Measurements from ENCODE around the gene ANTXR1. TPM values are rescaled to one million over a fixed set of nuclear protein-coding genes. Genes with fewer than 3 reads are reported as not detected.

The ANTXR1 gene
- total RNA-seq, 1 experiment from 2014 or later: 33.1 TPM

DNA sequence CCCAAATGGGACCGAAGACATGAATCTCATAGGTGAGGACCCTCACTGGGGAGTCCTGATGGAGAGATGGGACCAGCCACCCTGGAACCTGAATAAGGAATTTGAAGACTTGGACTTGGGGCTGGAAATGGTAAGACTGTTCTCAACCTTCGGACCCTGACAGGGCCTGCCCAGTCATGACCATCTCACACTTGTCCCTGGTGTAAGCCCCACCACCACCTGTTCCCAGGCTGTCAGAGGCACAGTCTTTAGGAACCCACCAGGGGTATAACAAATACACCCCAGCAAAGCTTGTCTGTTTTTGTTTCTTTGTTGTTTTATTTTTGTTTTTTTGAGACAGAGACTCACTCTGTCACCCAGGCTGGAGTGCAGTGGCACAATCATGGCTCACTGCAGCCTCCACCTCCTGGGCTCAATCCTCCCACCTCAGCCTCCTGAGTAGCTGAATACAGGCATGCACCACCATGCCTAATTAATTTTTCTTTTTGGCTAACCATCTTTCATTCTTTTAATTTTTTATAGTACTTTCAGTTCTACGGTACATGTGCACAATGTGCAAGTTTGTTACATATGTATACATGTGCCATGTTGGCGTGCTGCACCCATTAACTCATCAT lies 267.9 kb downstream of the ANTXR1 start:
- Mint-ChIP-seq H3K27ac (ENCODE audit: low read depth, unreplicated experiment) (no peak overlapping the region), H3K4me1 (ENCODE audit: insufficient read depth, unreplicated experiment) (no peaks in the 10 kb centered on the region), H3K27me3 (ENCODE audit: insufficient read depth, unreplicated experiment) (peaks cover 12% of the 10 kb centered on the region), H3K36me3 (ENCODE audit: insufficient read depth, unreplicated experiment) (no peaks in the 10 kb centered on the region), H3K9me3 (ENCODE audit: unreplicated experiment) (no peaks in the 10 kb centered on the region), H3K4me3 (ENCODE audit: unreplicated experiment) (no peak overlapping the region)
- ChIA-PET CTCF (no interaction called here), POLR2A (no interaction called here)
- intact Hi-C loops (cut with micrococcal nuclease): no loop called here
- DNase-seq (ENCODE audit: unreplicated experiment): no peak
- BruUV-seq (replicated peaks): no TSS peak
- TF ChIP-seq, protein P1, sequence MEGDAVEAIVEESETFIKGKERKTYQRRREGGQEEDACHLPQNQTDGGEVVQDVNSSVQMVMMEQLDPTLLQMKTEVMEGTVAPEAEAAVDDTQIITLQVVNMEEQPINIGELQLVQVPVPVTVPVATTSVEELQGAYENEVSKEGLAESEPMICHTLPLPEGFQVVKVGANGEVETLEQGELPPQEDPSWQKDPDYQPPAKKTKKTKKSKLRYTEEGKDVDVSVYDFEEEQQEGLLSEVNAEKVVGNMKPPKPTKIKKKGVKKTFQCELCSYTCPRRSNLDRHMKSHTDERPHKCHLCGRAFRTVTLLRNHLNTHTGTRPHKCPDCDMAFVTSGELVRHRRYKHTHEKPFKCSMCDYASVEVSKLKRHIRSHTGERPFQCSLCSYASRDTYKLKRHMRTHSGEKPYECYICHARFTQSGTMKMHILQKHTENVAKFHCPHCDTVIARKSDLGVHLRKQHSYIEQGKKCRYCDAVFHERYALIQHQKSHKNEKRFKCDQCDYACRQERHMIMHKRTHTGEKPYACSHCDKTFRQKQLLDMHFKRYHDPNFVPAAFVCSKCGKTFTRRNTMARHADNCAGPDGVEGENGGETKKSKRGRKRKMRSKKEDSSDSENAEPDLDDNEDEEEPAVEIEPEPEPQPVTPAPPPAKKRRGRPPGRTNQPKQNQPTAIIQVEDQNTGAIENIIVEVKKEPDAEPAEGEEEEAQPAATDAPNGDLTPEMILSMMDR (IDR thresholded peaks at IDR 0.05; ENCODE audit: unreplicated experiment): no peak

- ChIA-PET POLR2A (interaction anchor here (1.7 kb wide), 1 partner anchor 10 kb away, joined by 6 read pairs; no protein-coding TSS in a partner anchor), CTCF (interaction anchor here (0.5 to 1.3 kb wide), 3 partner anchors 9 to 126 kb away, joined by 3 to 5 read pairs (median 3); no protein-coding TSS in a partner anchor)
- intact Hi-C loops (cut with micrococcal nuclease): no loop called here
- Mint-ChIP-seq H3K4me1 (ENCODE audit: insufficient read depth, unreplicated experiment) (no peaks in the 10 kb centered on the region), H3K36me3 (ENCODE audit: insufficient read depth, unreplicated experiment) (no peaks in the 10 kb centered on the region), H3K9me3 (ENCODE audit: unreplicated experiment) (no peaks in the 10 kb centered on the region), H3K27ac (ENCODE audit: low read depth, unreplicated experiment) (no peak overlapping the region), H3K4me3 (ENCODE audit: unreplicated experiment) (no peak overlapping the region), H3K27me3 (ENCODE audit: insufficient read depth, unreplicated experiment) (no peaks in the 10 kb centered on the region)
- BruUV-seq (replicated peaks): no TSS peak
- TF ChIP-seq, protein P1 (IDR thresholded peaks at IDR 0.05; ENCODE audit: unreplicated experiment): no peak
- no peak for DNase-seq (ENCODE audit: unreplicated experiment)
These were observed 272.5 kb downstream of the ANTXR1 start for GRCh38 chr2:69285379-69285894.

GRCh38 chr2:69287544-69287943 lies 274.6 kb downstream of the ANTXR1 start:
- no peak for DNase-seq (ENCODE audit: unreplicated experiment)
- H3K27ac Mint-ChIP-seq (ENCODE audit: low read depth, unreplicated experiment): no peak overlapping the region
- H3K4me3 Mint-ChIP-seq (ENCODE audit: unreplicated experiment): no peak overlapping the region
- CTCF ChIA-PET: no interaction called here
- H3K27me3 Mint-ChIP-seq (ENCODE audit: insufficient read depth, unreplicated experiment): no peaks in the 10 kb centered on the region
- intact Hi-C loops (cut with micrococcal nuclease): no loop called here
- POLR2A ChIA-PET: no interaction called here
- no peaks in the 10 kb centered on the region for H3K36me3 Mint-ChIP-seq (ENCODE audit: insufficient read depth, unreplicated experiment)
- H3K9me3 Mint-ChIP-seq (ENCODE audit: unreplicated experiment): no peaks in the 10 kb centered on the region
- H3K4me1 Mint-ChIP-seq (ENCODE audit: insufficient read depth, unreplicated experiment): peaks cover 9% of the 10 kb centered on the region
- BruUV-seq (replicated peaks): no TSS peak
- TF ChIP-seq, protein P1 (IDR thresholded peaks at IDR 0.05; ENCODE audit: unreplicated experiment): no peak

DNA sequence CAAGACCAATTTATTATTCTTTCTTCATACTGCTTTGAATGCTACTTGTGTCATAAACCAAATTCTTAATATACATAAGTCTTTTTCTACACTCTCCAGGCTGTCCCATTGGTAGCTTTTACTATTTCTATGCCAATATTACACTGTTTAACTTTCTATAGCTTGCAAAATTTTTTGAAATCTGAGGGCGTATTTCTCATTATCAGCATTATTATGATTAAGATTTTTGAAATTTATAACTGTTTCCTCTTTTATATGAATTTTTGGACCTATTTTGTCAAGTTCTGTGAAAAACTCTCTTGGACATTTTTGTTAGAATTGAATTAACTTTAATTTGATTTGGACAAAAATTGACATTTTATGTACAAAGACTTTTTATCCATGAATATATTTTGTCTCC lies 275.4 kb downstream of the ANTXR1 start:
- DNase-seq (ENCODE audit: unreplicated experiment): no peak
- H3K27me3 Mint-ChIP-seq (ENCODE audit: insufficient read depth, unreplicated experiment): no peaks in the 10 kb centered on the region
- POLR2A ChIA-PET: no interaction called here
- intact Hi-C loops (cut with micrococcal nuclease): no loop called here
- no peaks in the 10 kb centered on the region for H3K9me3 Mint-ChIP-seq (ENCODE audit: unreplicated experiment)
- CTCF ChIA-PET: no interaction called here
- H3K27ac Mint-ChIP-seq (ENCODE audit: low read depth, unreplicated experiment): no peak overlapping the region
- BruUV-seq (replicated peaks): no TSS peak
- peaks cover 9% of the 10 kb centered on the region for H3K4me1 Mint-ChIP-seq (ENCODE audit: insufficient read depth, unreplicated experiment)
- H3K36me3 Mint-ChIP-seq (ENCODE audit: insufficient read depth, unreplicated experiment): no peaks in the 10 kb centered on the region
- no peak overlapping the region for H3K4me3 Mint-ChIP-seq (ENCODE audit: unreplicated experiment)
- TF ChIP-seq, protein P1 (IDR thresholded peaks at IDR 0.05; ENCODE audit: unreplicated experiment): no peak
